Endothelial cell of umbilical vein (primary cell): ENCODE results near the gene PEG3. TPM values are rescaled to one million over a fixed set of nuclear protein-coding genes. Genes with fewer than 3 reads are reported as not detected.

ENCODE experiments used
- BruUV-seq: library from RNA; stranded (reverse); fragments of 400-500 nt; replicated peaks from 2 replicates; lab custom pipeline; 2021; lab: Mats Ljungman, UMichigan
- CTCF ChIA-PET: fragments of 300-600, 350-600 bp; sonication (Branson Sonifier 250); formaldehyde crosslinking; loops from one replicate; lab custom pipeline; 2021; ENCODE audit warnings: antibody characterized with exemption, inconsistent platforms; lab: Charles Lee
- POLR2A ChIA-PET: fragments of 300-600, 350-600 bp; sonication (Branson Sonifier 250); formaldehyde crosslinking; loops from one replicate; lab custom pipeline; 2021; ENCODE audit warnings: antibody characterized with exemption, inconsistent platforms; lab: Charles Lee
- DNase-seq: peaks from one replicate; pipeline ENCODE4 v3.0.0-alpha.2; 2011; ENCODE audit warnings: low read depth, low spot score
- FAIRE-seq: peaks from 2 replicates; lab custom pipeline; 2011; peaks lifted over from hg19 to GRCh38; lab: Jason Lieb, UNC
- H2AFZ ChIP-seq: 2 replicates; pipeline ENCODE4 v1.6.0; 2012; ENCODE audit warnings: low read depth, low read length, control low read depth, inconsistent platforms
- H3K27ac ChIP-seq: 2 replicates; pipeline ENCODE4 v1.5.1; 2011; ENCODE audit warnings: low read depth, mild to moderate bottlenecking, control low read depth, low read length, moderate library complexity; ENCODE audit not compliant: insufficient read depth
- H3K27me3 ChIP-seq, 2 experiments: 2 replicates each; pipeline versions ENCODE4 v1.6.0 to v1.6.1; 2011; ENCODE audit warnings: low read length in 2 of 2, mixed read lengths in 1 of 2; ENCODE audit not compliant: control insufficient read depth in 2 of 2, insufficient read depth in 2 of 2
- H3K36me3 ChIP-seq, 2 experiments: 2 replicates in 1 of 2; 3 replicates in 1 of 2; pipeline ENCODE4 v1.5.1; 2011; ENCODE audit warnings: low read length in 2 of 2, mild to moderate bottlenecking in 1 of 2, moderate library complexity in 1 of 2; ENCODE audit not compliant: control insufficient read depth in 2 of 2, insufficient read depth in 2 of 2; ENCODE audit errors: extremely low read depth in 1 of 2
- H3K4me1 ChIP-seq: 3 replicates; pipeline ENCODE4 v1.5.1; 2011; ENCODE audit warnings: mild to moderate bottlenecking, low read length; ENCODE audit not compliant: control insufficient read depth, insufficient read depth; ENCODE audit errors: extremely low read depth
- H3K4me2 ChIP-seq: 2 replicates; pipeline ENCODE4 v1.6.1; 2011; ENCODE audit warnings: low read length, control low read depth, mixed read lengths; ENCODE audit not compliant: insufficient read depth
- H3K4me3 ChIP-seq, 3 experiments: fragments of 200-600 bp in 1 of 3; sonication (generic), shearing (Covaris generic) in 1 of 3; replicated peaks in 1 of 3; 2 replicates each; pipeline ENCODE4 v1.5.1; 2011 to 2016; ENCODE audit warnings: control low read depth in 3 of 3, low read length in 3 of 3, mild to moderate bottlenecking in 2 of 3, inconsistent platforms in 1 of 3, low read depth in 1 of 3, moderate library complexity in 1 of 3; ENCODE audit not compliant: insufficient read depth in 1 of 3
- H3K79me2 ChIP-seq: 2 replicates; pipeline ENCODE4 v1.6.0; 2012; ENCODE audit warnings: low read length, inconsistent platforms; ENCODE audit not compliant: control insufficient read depth, insufficient read depth
- H3K9ac ChIP-seq: replicated peaks from 2 replicates; pipeline ENCODE3; 2011; ENCODE audit warnings: low read length, control low read depth; ENCODE audit not compliant: insufficient read depth; ENCODE audit errors: extremely low read depth
- H3K9me1 ChIP-seq: replicated peaks from 3 replicates; pipeline ENCODE4 v1.6.0; 2011; ENCODE audit warnings: mild to moderate bottlenecking, low read length; ENCODE audit not compliant: control insufficient read depth, insufficient read depth; ENCODE audit errors: extremely low read depth
- H3K9me3 ChIP-seq: replicated peaks from 2 replicates; pipeline ENCODE4 v1.5.1; 2012; ENCODE audit warnings: low read length, inconsistent platforms; ENCODE audit not compliant: control insufficient read depth, insufficient read depth
- H4K20me1 ChIP-seq: replicated peaks from 2 replicates; pipeline ENCODE3; 2011; ENCODE audit warnings: mild to moderate bottlenecking, low read length; ENCODE audit not compliant: control insufficient read depth, insufficient read depth; ENCODE audit errors: extremely low read depth
- CTCF ChIP-seq, 2 donors: IDR thresholded peaks; 1 replicate in 1 of 2; 2 replicates in 1 of 2; pipeline ENCODE4 v1.5.1; 2011; ENCODE audit warnings: low read length in 2 of 2, mild to moderate bottlenecking in 2 of 2, moderate library complexity in 2 of 2, control low read depth in 1 of 2, inconsistent platforms in 1 of 2, low read depth in 1 of 2; ENCODE audit not compliant: insufficient read depth in 1 of 2; ENCODE audit errors: extremely low read depth in 1 of 2
- EZH2 ChIP-seq: IDR thresholded peaks from 2 replicates; pipeline ENCODE4 v1.6.1; 2012; ENCODE audit warnings: borderline replicate concordance, low read depth, mild to moderate bottlenecking, moderate library complexity, low read length, inconsistent platforms; ENCODE audit not compliant: severe bottlenecking
- FOS ChIP-seq: IDR thresholded peaks from 2 replicates; pipeline ENCODE4 v1.6.1; 2011; ENCODE audit warnings: mild to moderate bottlenecking, low read length, moderate library complexity, borderline replicate concordance; ENCODE audit not compliant: insufficient read depth
- GATA2 ChIP-seq: IDR thresholded peaks from 2 replicates; pipeline ENCODE4 v1.7.0; 2011; ENCODE audit warnings: low read depth, mild to moderate bottlenecking, moderate library complexity, mixed read lengths, low read length; ENCODE audit not compliant: insufficient read length, insufficient read depth
- JUN ChIP-seq: IDR thresholded peaks from 2 replicates; pipeline ENCODE4 v1.6.1; 2011; ENCODE audit warnings: borderline replicate concordance, low read depth; ENCODE audit not compliant: insufficient read length, insufficient read depth
- MAX ChIP-seq: IDR thresholded peaks from 2 replicates; pipeline ENCODE4 v1.6.1; 2011; ENCODE audit not compliant: insufficient read depth, insufficient read length
- MYC ChIP-seq: IDR thresholded peaks from one replicate; pipeline ENCODE4 v1.6.1; 2011; ENCODE audit warnings: mild to moderate bottlenecking, low read depth, low read length
- POLR2A ChIP-seq: IDR thresholded peaks from 2 replicates; pipeline ENCODE4 v1.6.1; 2012; ENCODE audit warnings: low read depth, mild to moderate bottlenecking, control low read depth, low read length
- POLR2AphosphoS5 ChIP-seq: IDR thresholded peaks from 2 replicates; pipeline ENCODE4 v1.6.1; 2012; ENCODE audit warnings: low read depth, mild to moderate bottlenecking, control low read depth, low read length, moderate library complexity; ENCODE audit not compliant: insufficient read depth
- dilution Hi-C: fragments of 300-500 bp; cut with MboI; formaldehyde crosslinking; loops from one replicate; pipeline ENCODE4 v1.15.0; 2019; ENCODE audit warnings: low sequenced_read_pairs; ENCODE audit not compliant: extremely low pct_ligation_motif_present
- intact Hi-C: fragments of 100-400 bp; cut with micrococcal nuclease; formaldehyde crosslinking; loops from one replicate; pipeline ENCODE4 v1.10.0; 2022
- polyA plus RNA-seq, 4 experiments: library from polyadenylated mRNA; depleted of rRNA in 3 of 4; stranded (reverse) in 3 of 4; unstranded in 1 of 4; fragments of >200 nt; gene quantifications; 2 replicates each; pipeline versions ENCODE4 v1.2.1 to v1.2.3, GENCODE V29; 2011 to 2012; ENCODE audit warnings: missing spikeins in 1 of 4
- total RNA-seq: library from RNA; stranded (reverse); gene quantifications from 2 replicates; pipeline ENCODE4 v1.2.3, GENCODE V29; 2021

Gene PEG3
- total and polyA plus RNA-seq, 2 donors (not counting 3 experiments of a cell fraction or from before 2014, with no cell fraction given) = 0.27 TPM; not detected in 1

GRCh38 chr19:56874530-56874929, 34.0 kb upstream of the PEG3 start:
- CTCF ChIA-PET = no interaction called here
- H2AFZ ChIP-seq = no peak overlapping the region
- no peak for FAIRE-seq

GRCh38 chr19:56873493-56873892, 33.0 kb upstream of the PEG3 start:
- POLR2A ChIA-PET = no interaction called here
- H3K36me3 ChIP-seq = no peaks in the 10 kb centered on the region
- no peaks in the 10 kb centered on the region for H3K4me1 ChIP-seq
- no peaks in the 10 kb centered on the region for H3K9me1 ChIP-seq
- no peak overlapping the region for H3K4me2 ChIP-seq
- DNase-seq (no peak), FAIRE-seq (no peak)
- dilution Hi-C loops (no loop called here), intact Hi-C loops (no loop called here)
- TF ChIP-seq POLR2AphosphoS5 = no peak
- TF ChIP-seq MYC = no peak
- TF ChIP-seq GATA2 = no peak
- TF ChIP-seq JUN = no peak
- TF ChIP-seq EZH2 = no peak
- no peak for TF ChIP-seq POLR2A
- no peak for TF ChIP-seq MAX
- TF ChIP-seq FOS = no peak
- no peak for TF ChIP-seq CTCF (IDR thresholded peaks at IDR 0.05; ENCODE audit: extremely low read depth in 1 of 2, insufficient read depth in 1 of 2, low read depth in 1 of 2, low read length in 2 of 2)
- H3K4me3 ChIP-seq = no peak overlapping the region
- no peak overlapping the region for H3K27ac ChIP-seq
- H3K9ac ChIP-seq = no peak overlapping the region
- H4K20me1 ChIP-seq = no peaks in the 10 kb centered on the region
- no peaks in the 10 kb centered on the region for H3K79me2 ChIP-seq
- no peak overlapping the region for H2AFZ ChIP-seq
- H3K27me3 ChIP-seq = no peaks in the 10 kb centered on the region
- H3K9me3 ChIP-seq = peaks cover 6% of the 10 kb centered on the region
- CTCF ChIA-PET = no interaction called here
- BruUV-seq = no TSS peak

More at GRCh38 chr19:56874530-56874929, 34.0 kb upstream of the PEG3 start:
- H3K36me3 ChIP-seq = no peaks in the 10 kb centered on the region
- no peaks in the 10 kb centered on the region for H3K79me2 ChIP-seq
- intact Hi-C loops = no loop called here
- DNase-seq = no peak
- H3K9me3 ChIP-seq = peaks cover 6% of the 10 kb centered on the region
- H3K4me3 ChIP-seq = no peak overlapping the region
- no peaks in the 10 kb centered on the region for H4K20me1 ChIP-seq
- H3K27me3 ChIP-seq = no peaks in the 10 kb centered on the region
- POLR2A ChIA-PET = no interaction called here
- no peaks in the 10 kb centered on the region for H3K4me1 ChIP-seq
- no peaks in the 10 kb centered on the region for H3K9me1 ChIP-seq
- dilution Hi-C loops = no loop called here
- no peak overlapping the region for H3K27ac ChIP-seq
- no peak overlapping the region for H3K9ac ChIP-seq
- BruUV-seq = no TSS peak
- TF ChIP-seq CTCF (IDR thresholded peaks at IDR 0.05; ENCODE audit: extremely low read depth in 1 of 2, insufficient read depth in 1 of 2, low read depth in 1 of 2, low read length in 2 of 2) (no peak), EZH2 (no peak), JUN (no peak), GATA2 (no peak)
- no peak overlapping the region for H3K4me2 ChIP-seq
